Spinal cord (tissue), 10 donors: ENCODE data around the gene CSGALNACT2. TPM values are rescaled to one million over a fixed set of nuclear protein-coding genes. Genes with fewer than 3 reads are reported as not detected.

Source experiments
- DNase-seq, 6 donors: peaks; one replicate each; pipeline versions ENCODE4 v3.0.0 to v3.0.0-alpha.2; 2013 to 2015; ENCODE audit warnings: low spot score in 6 of 6, low read depth in 4 of 6
- H3K27ac ChIP-seq: one replicate; pipeline ENCODE4 v1.5.1; 2013; ENCODE audit warnings: low read depth, low read length, control low read depth
- H3K27me3 ChIP-seq: one replicate; pipeline ENCODE4 v1.6.1; 2013; ENCODE audit warnings: low read length; ENCODE audit not compliant: control insufficient read depth, insufficient read depth
- H3K36me3 ChIP-seq: one replicate; pipeline ENCODE4 v1.6.1; 2013; ENCODE audit warnings: low read length; ENCODE audit not compliant: control insufficient read depth, insufficient read depth
- H3K4me1 ChIP-seq: one replicate; pipeline ENCODE4 v1.6.1; 2013; ENCODE audit warnings: low read length; ENCODE audit not compliant: control insufficient read depth, insufficient read depth
- H3K4me3 ChIP-seq: one replicate; pipeline ENCODE4 v1.5.1; 2013; ENCODE audit warnings: low read depth, low read length, control low read depth
- H3K9me3 ChIP-seq: one replicate; pipeline ENCODE4 v1.6.1; 2013; ENCODE audit warnings: low read length; ENCODE audit not compliant: control insufficient read depth, insufficient read depth
- WGBS: methylation state at CpG from one replicate; pipeline ENCODE4 v1.1.5; 2013; ENCODE audit warnings: missing lambda C conversion rate; ENCODE audit not compliant: insufficient coverage; 5-methylcytosine and 5-hydroxymethylcytosine counted together
- polyA plus RNA-seq, 2 donors: library from polyadenylated mRNA; unstranded; fragments of 120-200 nt; gene quantifications; one replicate each; pipeline ENCODE4 v1.2.1, GENCODE V29; 2013; ENCODE audit not compliant: insufficient read length in 2 of 2
- total RNA-seq, 2 donors: library from RNA; depleted of rRNA in 1 of 2; stranded (reverse); fragments of 120-200 nt in 1 of 2; fragments of >200 nt in 1 of 2; gene quantifications; one replicate each; pipeline versions ENCODE4 v1.2.3 to v1.2.4, GENCODE V29; 2013 to 2014
- donor health status: healthy.

The CSGALNACT2 gene
- total and polyA plus RNA-seq, 4 donors, result 14.6 to 28.8 (median 19.3) TPM

GRCh38 chr10:43156590-43157341 lies 18.5 kb downstream of the CSGALNACT2 start:
- Histone ChIP-seq H3K27me3 (no peaks in the 10 kb centered on the region), H3K9me3 (no peaks in the 10 kb centered on the region), H3K4me1 (no peaks in the 10 kb centered on the region), H3K27ac (no peak overlapping the region), H3K4me3 (no peak overlapping the region), H3K36me3 (peaks cover 4% of the 10 kb centered on the region)
- 66% methylated on average over 8 of the region's 9 CpGs for WGBS
- peak in 1 of 6 donors; percentile 33 for DNase-seq

GRCh38 chr10:43158636-43159035 lies 20.4 kb downstream of the CSGALNACT2 start:
- no peak for DNase-seq
- no peak overlapping the region for H3K4me3 ChIP-seq
- H3K36me3 ChIP-seq, result peaks cover 8% of the 10 kb centered on the region
- no peaks in the 10 kb centered on the region for H3K27me3 ChIP-seq
- no peaks in the 10 kb centered on the region for H3K9me3 ChIP-seq
- no peaks in the 10 kb centered on the region for H3K4me1 ChIP-seq
- no CpG with 5 or more reads among the region's 6 CpGs for WGBS
- no peak overlapping the region for H3K27ac ChIP-seq

- Histone ChIP-seq H3K36me3 (peaks cover 8% of the 10 kb centered on the region), H3K4me1 (no peaks in the 10 kb centered on the region), H3K27ac (no peak overlapping the region), H3K27me3 (no peaks in the 10 kb centered on the region), H3K9me3 (no peaks in the 10 kb centered on the region), H3K4me3 (no peak overlapping the region)
- no peak for DNase-seq
- WGBS, result 80% methylated on average over 1 of the region's 1 CpG
Measured at GRCh38 chr10:43160046-43160920, 22.0 kb downstream of the CSGALNACT2 start.

GRCh38 chr10:43160921-43161255 lies 22.6 kb downstream of the CSGALNACT2 start:
- Histone ChIP-seq H3K36me3 (peaks cover 8% of the 10 kb centered on the region), H3K4me1 (no peaks in the 10 kb centered on the region), H3K27me3 (no peaks in the 10 kb centered on the region), H3K27ac (no peak overlapping the region), H3K4me3 (no peak overlapping the region), H3K9me3 (no peaks in the 10 kb centered on the region)
- DNase-seq, result no peak
- WGBS, result no CpG with 5 or more reads among the region's 2 CpGs

DNA sequence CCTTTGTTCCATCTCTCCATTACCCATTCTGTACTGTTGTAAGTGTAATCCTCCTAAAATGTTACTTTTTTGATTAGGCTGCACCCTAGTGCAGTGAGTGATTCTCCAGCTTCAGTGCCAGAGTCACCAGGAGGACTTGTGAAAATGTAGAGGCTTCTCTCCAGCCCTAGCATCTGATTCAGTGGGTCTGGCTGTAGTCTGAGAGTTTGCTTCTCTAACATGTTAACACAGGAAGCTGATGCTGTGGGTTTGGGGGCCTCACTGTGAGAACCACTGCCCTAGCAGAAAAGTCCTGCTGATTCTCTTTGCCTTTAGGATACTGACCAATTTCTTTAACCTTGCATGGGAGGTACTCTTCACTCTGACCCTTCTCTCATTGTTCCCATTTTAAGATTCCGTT lies 24.4 kb downstream of the CSGALNACT2 start:
- WGBS, result 67% methylated on average over 1 of the region's 1 CpG
- peaks cover 8% of the 10 kb centered on the region for H3K36me3 ChIP-seq
- H3K9me3 ChIP-seq, result no peaks in the 10 kb centered on the region
- no peaks in the 10 kb centered on the region for H3K4me1 ChIP-seq
- DNase-seq, result no peak
- H3K27me3 ChIP-seq, result no peaks in the 10 kb centered on the region
- no peak overlapping the region for H3K27ac ChIP-seq
- no peak overlapping the region for H3K4me3 ChIP-seq

DNA sequence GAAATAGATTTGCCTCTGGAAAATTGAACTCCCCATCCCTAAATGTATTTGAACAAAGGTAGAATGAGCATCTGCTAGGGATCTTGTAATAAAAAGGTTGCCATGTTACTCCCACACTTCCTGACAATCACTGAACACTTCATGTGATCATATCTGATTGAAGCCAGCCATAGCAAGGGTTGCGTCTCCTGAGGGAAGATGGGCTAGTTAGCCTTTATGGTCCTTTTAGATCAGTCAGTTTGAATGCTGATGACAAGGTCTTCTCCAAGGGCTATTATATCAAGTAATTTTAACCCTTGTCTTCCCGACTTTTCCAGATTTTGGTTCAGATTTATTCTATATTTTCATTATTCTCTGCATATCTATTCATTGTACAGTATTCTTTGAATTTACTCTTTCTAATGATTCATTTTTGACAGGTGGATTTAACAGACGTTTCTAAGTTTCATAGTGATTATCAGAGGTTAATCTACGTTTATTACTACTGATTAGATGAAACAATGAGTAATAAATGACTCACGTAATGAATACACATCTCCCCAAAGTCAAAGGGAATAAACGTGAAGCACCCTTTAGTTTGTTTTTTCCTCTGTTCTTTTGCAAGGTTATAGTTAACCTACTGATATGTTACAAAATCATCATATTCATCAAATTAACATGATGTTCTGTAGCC lies 28.1 kb downstream of the CSGALNACT2 start:
- H3K27me3 ChIP-seq, result no peaks in the 10 kb centered on the region
- DNase-seq, result no peak
- H3K36me3 ChIP-seq, result peaks cover 8% of the 10 kb centered on the region
- WGBS, result no CpG with 5 or more reads among the region's 6 CpGs
- H3K9me3 ChIP-seq, result no peaks in the 10 kb centered on the region
- no peak overlapping the region for H3K27ac ChIP-seq
- peaks cover 2% of the 10 kb centered on the region for H3K4me1 ChIP-seq
- H3K4me3 ChIP-seq, result no peak overlapping the region

DNA sequence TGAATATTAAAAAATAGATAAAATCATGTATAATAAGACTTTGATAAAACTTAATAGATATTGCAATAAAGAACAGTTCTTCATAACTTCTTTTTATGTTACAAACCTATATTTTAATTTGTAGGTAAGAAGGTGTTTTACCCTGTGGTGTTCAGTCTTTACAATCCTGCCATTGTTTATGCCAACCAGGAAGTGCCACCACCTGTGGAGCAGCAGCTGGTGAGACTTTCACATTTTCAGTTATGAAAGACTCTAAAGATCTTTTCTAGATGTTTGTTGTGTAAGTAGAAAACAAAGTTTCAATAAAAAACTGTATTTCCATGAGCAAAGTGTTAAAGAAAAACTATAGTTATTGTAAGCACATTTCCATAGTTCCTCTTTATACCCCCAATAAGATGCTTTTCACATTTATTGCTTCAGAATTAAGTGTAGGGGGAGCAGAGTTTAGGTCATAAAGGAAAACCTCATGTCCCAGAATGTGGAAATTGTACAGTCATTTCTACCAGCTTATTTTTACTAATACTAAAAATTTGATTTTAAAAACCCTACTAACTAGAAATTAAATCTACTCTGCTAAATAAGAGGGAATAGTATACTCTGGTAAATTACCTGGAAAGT lies 28.7 kb downstream of the CSGALNACT2 start:
- Histone ChIP-seq H3K9me3 (no peaks in the 10 kb centered on the region), H3K36me3 (peaks cover 3% of the 10 kb centered on the region), H3K27ac (no peak overlapping the region), H3K4me3 (no peak overlapping the region), H3K4me1 (peaks cover 3% of the 10 kb centered on the region), H3K27me3 (no peaks in the 10 kb centered on the region)
- no peak for DNase-seq

GRCh38 chr10:43167498-43167889 lies 29.2 kb downstream of the CSGALNACT2 start:
- no peak overlapping the region for H3K27ac ChIP-seq
- WGBS, result no CpG with 5 or more reads among the region's 2 CpGs
- no peaks in the 10 kb centered on the region for H3K27me3 ChIP-seq
- H3K9me3 ChIP-seq, result no peaks in the 10 kb centered on the region
- no peaks in the 10 kb centered on the region for H3K36me3 ChIP-seq
- no peak overlapping the region for H3K4me3 ChIP-seq
- no peak for DNase-seq
- peaks cover 3% of the 10 kb centered on the region for H3K4me1 ChIP-seq

GRCh38 chr10:43170491-43170890 lies 32.2 kb downstream of the CSGALNACT2 start:
- WGBS, result 59% methylated on average over 2 of the region's 2 CpGs
- Histone ChIP-seq H3K27ac (no peak overlapping the region), H3K4me1 (peaks cover 3% of the 10 kb centered on the region), H3K27me3 (no peaks in the 10 kb centered on the region), H3K9me3 (no peaks in the 10 kb centered on the region), H3K36me3 (peaks cover 3% of the 10 kb centered on the region), H3K4me3 (no peak overlapping the region)
- DNase-seq, result no peak
